ENCODE measurements around the gene NUDT1. TPM values are rescaled to one million over a fixed set of nuclear protein-coding genes. Genes with fewer than 3 reads are reported as not detected.

NUDT1 gene
- 95.3 and 96.6 TPM in 2 replicates for total RNA-seq

DNA sequence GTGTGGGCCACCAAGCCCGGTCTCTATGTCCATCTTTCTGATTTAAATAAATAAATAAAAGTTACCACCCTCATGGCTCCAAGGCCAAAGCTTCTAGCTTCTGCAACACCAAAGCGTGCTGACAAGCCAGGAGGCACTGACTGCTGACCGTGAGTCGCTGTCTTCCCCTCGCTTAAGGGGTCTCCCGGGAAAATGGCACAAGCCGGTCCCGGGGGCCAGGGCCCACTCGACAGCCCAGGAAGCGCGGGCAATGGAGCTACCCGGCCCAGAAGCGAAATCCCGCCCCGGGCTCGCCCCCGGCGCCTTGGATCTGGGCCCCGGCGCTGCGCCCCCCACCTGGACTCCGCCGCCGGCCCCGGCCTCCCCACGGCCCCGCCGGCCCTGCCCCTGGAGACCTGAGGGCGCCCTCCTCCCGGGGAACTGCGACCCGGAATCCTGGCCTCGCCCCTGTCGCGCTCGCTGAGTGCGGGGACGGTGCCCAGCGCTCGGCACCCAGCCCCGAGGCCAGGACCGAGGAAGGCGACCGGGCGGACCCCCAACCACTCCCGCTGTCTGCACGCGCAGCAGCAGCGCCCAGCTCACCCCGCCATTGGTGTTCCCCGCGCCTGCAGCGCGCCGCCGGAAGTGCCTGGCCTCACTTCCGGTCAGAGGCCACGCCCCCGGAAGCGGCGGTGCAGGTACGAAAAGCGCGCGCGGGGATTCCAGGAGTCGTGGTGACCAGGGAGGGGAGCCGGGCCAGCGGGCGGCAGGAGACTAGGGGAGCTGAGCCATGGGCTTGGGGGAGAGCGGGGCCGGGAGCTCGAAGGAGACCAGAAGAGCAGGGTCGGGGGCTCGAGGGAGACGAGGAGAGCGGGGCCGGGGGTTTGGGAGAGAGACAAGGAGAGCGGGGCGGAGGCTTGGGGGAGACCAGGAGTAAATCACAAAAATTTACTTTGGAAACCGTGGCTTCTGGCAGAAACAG, at the start of gene NUDT1, which contains the start of gene MRM2:
NUDT1 (plus strand) TSS at position 647 of the 961 bp plus-strand sequence. CDS start 2,349 bp downstream, outside the sequence.
MRM2 (minus strand) TSS at position 626 of the 961 bp plus-strand sequence; CDS start at position 590, 36 bp downstream.
- intact Hi-C loops (cut with micrococcal nuclease) = loop anchor here (1.0 to 5.0 kb wide), 5 partner anchors 70 to 738 kb away; partner anchors contain the start of genes EIF3B, INTS1, PSMG3 and SNX8

- intact Hi-C loops (cut with micrococcal nuclease) = no loop called here
Observed at GRCh38 chr7:2192831-2193534, 49.0 kb upstream of the NUDT1 start.

DNA sequence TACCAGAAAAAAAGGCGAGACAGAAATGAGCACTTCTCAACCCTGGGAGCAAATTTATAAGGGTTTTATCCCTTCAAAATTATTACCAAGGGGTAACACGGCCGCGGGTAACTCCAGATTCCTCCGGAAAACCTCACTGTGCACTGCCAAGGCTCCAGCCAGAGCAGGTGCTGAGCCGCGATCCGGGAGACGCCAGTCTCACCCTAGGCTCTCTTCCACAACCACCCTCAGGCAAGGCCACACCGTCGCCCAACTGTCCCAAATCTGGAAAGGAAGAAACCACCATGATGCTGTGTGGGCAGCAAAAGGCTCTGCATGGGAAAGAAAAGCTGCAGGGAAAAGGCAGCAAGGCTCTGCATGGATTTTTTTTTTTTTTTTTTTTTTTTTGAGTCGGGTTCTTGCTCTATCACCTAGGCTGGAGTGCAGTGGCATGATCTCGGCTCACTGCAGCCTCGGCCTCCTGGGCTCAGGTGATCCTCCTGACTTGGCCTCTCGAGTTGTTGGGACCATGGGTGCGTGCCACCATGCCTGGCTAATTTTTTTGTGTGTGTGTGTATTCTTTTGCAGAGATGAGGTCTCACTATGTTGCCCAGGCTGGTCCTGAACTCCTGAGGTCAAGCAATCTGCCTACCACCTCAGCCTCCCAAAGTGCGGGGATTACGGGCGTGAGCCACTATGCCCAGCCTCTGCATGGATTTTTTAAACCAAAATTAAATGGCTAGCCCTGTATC, 48.3 kb upstream of the NUDT1 start:
- intact Hi-C loops (cut with micrococcal nuclease) = no loop called here

DNA sequence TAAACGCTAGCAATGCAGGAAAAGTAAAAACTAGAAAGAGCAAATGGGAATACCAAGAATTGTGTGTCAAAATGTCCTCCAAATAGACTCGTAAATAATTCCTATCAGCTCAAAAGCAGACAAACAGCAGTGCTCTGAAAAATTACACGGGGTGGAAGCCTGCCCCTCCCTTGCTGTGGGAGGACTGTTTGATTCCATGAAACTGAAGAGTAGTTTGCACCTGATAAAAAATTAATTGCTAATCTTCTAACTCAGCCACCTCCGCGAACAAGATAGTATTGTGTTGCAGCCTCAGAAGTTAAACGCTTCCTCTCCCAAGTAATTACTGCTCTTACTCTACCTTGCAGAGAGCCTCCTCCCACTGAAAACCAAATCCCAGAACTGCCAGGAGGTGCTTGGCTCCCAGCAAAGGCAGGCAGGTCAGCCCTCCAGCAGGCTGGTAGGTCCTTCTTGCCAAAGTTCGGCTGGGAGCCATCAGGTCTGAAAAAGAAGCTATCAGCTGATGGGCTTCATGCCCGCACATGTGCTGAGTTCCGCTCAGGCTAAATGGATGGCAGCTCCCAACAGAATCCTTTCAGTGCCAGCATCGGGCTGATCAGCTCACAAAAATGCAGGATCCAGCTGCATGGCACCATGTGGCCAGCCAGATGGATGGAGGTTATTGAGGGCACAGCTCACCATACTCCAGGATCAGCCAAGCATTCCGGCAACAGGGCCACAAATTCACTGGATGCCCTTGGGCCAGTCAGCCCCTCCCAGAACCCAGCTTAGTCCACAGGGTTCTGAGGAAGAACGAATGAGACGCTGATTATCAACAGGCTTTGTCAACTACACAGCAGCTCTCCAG, 46.4 kb upstream of the NUDT1 start:
- intact Hi-C loops (cut with micrococcal nuclease) = no loop called here

GRCh38 chr7:2196381-2197378, 45.3 kb upstream of the NUDT1 start:
- intact Hi-C loops (cut with micrococcal nuclease) = no loop called here

DNA sequence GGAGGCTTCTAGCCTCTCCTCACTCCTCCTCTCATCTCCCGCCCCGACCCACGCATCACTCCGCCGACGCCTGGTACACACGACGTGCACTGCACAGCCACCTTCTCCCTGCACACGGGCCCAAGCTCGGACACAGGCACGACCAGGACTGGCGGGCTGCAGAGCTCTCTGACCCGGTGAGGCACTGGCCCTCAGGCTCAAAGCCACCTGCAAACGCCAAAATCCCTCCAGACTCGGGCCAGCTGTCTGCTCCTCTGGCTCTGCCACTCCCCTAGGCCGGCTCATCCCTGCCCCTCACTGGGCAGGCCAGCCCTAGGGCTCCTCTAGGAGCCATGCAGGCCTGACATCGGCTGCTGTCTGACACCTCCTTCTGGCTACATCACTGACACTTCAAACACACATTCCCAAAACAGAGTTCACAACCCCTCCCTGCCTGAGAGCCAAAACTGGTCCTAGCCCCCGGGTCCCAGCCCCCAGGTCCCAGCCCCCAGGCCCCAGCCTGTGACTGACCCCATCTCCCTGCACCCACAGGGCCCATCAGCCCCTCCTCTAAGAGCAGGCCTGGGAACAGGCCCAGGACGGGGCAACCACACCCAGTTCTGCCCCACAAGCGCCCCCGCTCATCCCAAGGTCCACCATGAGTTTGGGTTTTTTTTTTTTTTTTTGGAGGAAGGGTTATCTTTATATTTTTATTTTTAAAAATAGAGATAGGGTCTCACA, 44.4 kb upstream of the NUDT1 start:
- intact Hi-C loops (cut with micrococcal nuclease) = no loop called here

DNA sequence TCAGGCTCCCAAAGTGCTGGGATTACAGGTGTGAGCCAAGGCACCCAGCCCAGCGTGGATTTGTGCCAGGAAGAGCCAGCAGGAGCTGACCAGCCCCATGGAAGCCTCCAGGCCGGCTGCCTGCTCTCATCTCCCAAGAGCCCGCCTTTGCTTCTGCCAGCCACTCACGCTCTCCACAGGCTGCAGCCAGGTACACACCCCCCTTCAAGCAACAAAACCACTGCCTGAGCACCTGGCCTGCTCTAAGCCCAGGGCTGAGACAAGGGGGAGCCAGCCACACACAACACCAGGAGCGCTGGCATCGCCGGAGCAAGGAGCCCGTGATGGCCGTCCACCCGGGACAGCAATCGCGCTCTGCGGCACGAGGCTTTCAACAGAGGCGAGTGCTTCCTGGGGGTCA, 43.8 kb upstream of the NUDT1 start:
- intact Hi-C loops (cut with micrococcal nuclease) = no loop called here

DNA sequence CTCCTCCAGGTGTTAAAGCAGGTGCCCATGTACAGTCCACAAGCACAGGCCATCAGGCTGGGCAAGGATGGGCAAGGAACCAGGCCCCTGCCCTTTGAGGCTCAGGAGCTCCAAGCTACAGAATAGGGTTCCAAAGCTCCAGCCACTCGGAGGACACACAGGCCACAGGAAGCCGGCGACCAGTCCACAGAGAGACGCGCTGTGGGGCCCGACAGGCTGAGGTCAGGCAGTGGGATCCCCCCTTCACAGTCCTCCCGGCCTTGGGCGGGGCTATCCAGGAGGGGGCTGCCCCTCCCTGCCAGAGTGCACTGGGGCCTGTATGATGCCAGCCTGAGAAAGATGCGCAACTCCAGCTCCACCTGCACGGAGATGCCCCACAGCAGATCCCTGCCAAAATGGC, 43.3 kb upstream of the NUDT1 start:
- intact Hi-C loops (cut with micrococcal nuclease) = no loop called here

GRCh38 chr7:2199528-2199927, 42.5 kb upstream of the NUDT1 start:
- intact Hi-C loops (cut with micrococcal nuclease) = no loop called here

- intact Hi-C loops (cut with micrococcal nuclease) = loop anchor here (10.0 kb wide), 1 partner anchor 535 kb away; no protein-coding TSS in a partner anchor
Observed at GRCh38 chr7:2199956-2200583, 42.0 kb upstream of the NUDT1 start.

DNA sequence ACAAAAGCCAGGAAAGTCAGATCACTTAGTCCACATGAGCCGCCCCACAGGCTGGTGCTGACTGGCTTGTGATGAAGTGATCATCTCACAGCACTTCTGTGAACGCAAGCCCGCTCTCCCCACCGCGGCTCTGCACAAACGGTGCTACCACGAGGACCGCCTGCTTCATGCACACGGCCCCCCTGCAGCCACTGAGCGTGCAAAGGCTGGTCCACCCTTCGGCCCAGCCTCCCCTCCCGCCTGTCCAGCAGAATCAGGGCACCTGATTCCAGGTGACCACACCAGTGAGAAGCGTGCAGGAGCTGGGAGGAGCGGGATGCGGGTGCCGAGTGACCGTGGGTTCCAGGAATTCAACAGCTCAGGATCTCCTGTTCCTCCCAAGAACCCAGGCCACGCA, 41.4 kb upstream of the NUDT1 start:
- intact Hi-C loops (cut with micrococcal nuclease) = loop anchor here (10.0 kb wide), 1 partner anchor 536 kb away; no protein-coding TSS in a partner anchor

DNA sequence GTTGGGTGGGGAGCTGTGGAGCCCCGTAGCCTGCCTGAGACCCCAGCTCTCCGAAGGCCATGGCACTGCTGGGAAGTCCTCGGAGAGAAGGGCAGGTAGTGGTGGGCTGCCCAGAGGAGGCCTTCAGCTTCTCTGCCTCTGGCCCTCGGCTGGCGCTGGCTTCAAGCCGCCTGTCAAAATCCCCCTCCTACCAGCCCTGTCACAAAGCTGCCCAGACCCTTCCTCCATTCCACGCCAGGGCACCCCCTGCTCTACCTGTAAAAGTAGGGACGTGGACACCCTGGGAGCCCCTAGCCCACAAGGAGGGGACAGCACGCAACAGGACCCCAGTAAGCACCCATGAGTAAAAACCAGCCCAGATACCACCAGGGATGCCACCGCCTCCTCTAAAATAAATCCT, 40.9 kb upstream of the NUDT1 start:
- intact Hi-C loops (cut with micrococcal nuclease) = loop anchor here (10.0 kb wide), 1 partner anchor 536 kb away; no protein-coding TSS in a partner anchor

- intact Hi-C loops (cut with micrococcal nuclease) = loop anchor here (10.0 kb wide), 1 partner anchor 537 kb away; no protein-coding TSS in a partner anchor
Observed at GRCh38 chr7:2201686-2202360, 40.2 kb upstream of the NUDT1 start.

DNA sequence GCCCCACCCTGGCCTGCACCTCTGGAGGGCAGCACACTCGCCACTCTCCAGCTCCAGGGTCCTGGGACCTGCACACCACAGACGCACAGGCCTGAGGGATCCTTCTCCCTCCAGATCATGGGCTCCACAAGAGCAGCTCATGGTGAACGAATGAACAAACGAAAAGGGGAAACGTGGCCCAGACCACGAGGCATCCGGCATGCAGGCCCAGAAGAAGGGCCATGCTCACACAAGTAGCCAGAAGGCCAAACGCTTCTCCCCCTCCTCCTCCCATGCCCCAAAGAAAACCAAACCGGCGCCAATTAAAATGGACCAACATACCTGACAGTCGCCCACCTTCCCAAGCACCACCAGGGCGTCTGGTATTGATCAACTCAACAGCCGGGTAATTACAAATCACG, 39.7 kb upstream of the NUDT1 start:
- intact Hi-C loops (cut with micrococcal nuclease) = loop anchor here (10.0 kb wide), 1 partner anchor 538 kb away; no protein-coding TSS in a partner anchor

GRCh38 chr7:2202901-2203765, 38.9 kb upstream of the NUDT1 start:
- intact Hi-C loops (cut with micrococcal nuclease) = loop anchor here (10.0 kb wide), 1 partner anchor 538 kb away; no protein-coding TSS in a partner anchor

GRCh38 chr7:2203766-2204300, 38.2 kb upstream of the NUDT1 start:
- intact Hi-C loops (cut with micrococcal nuclease) = loop anchor here (10.0 kb wide), 1 partner anchor 539 kb away; no protein-coding TSS in a partner anchor

All from T-helper 2 cell treated with Interferon-gamma antibody and Interleukin-4, amounts not matched to agents 100 ng/mL and 5 ng/mL, for 36 hours (primary cell).